PC-3 (cell line): ENCODE measurements around the gene VPS18. TPM values are rescaled to one million over a fixed set of nuclear protein-coding genes. Genes with fewer than 3 reads are reported as not detected.

Experiments used
- ATAC-seq: fragments of 200-7000 bp; cut with Tn5 transposase; 2 replicates; pipeline ENCODE4 v1.9.1; 2020; ENCODE audit warnings: mild to moderate bottlenecking, moderate library complexity
- BruUV-seq: library from RNA; stranded (reverse); fragments of 400-500 nt; replicated peaks from 2 replicates; lab custom pipeline; 2021; lab: Mats Ljungman, UMichigan
- CTCF ChIA-PET: fragments of 300-600 bp; sonication (Branson Sonifier 250); formaldehyde crosslinking; loops from one replicate; lab custom pipeline; 2022; ENCODE audit warnings: antibody characterized with exemption; lab: Charles Lee
- POLR2A ChIA-PET: fragments of 300-600 bp; sonication (Branson Sonifier 250); formaldehyde crosslinking; loops from one replicate; lab custom pipeline; 2022; ENCODE audit warnings: antibody characterized with exemption; ENCODE audit not compliant: unreplicated experiment; lab: Charles Lee
- DNase-seq: peaks from one replicate; pipeline ENCODE4 v3.0.0-alpha.2; 2015
- H2AFZ ChIP-seq: fragments of 300-600 bp; sonication (generic); 2 replicates; pipeline ENCODE4 v1.6.0; 2016; ENCODE audit warnings: antibody characterized with exemption, low read length
- H3F3A ChIP-seq: fragments of 300-600 bp; sonication (generic); one replicate; pipeline ENCODE4 v1.6.0; 2017; ENCODE audit warnings: antibody characterized with exemption, low read length, control low read depth, mild to moderate bottlenecking; ENCODE audit not compliant: unreplicated experiment
- H3K27ac ChIP-seq: fragments of 300-600 bp; sonication (generic); 2 replicates; pipeline ENCODE4 v1.5.1; 2016; ENCODE audit warnings: mild to moderate bottlenecking, low read length
- H3K27me3 ChIP-seq: fragments of 300-600 bp; sonication (generic); 2 replicates; pipeline ENCODE4 v1.6.1; 2016; ENCODE audit warnings: low read length, mixed read lengths
- H3K36me3 ChIP-seq: fragments of 300-600 bp; sonication (generic); 2 replicates; pipeline ENCODE4 v1.6.1; 2016; ENCODE audit warnings: low read depth, mixed run types, low read length, mixed read lengths
- H3K4me1 ChIP-seq: fragments of 300-600 bp; sonication (generic); 2 replicates; pipeline ENCODE4 v1.5.1; 2016; ENCODE audit warnings: low read length; ENCODE audit not compliant: insufficient read depth
- H3K4me2 ChIP-seq: fragments of 300-600 bp; sonication (generic); 2 replicates; pipeline ENCODE4 v1.6.0; 2016; ENCODE audit warnings: low read length
- H3K4me3 ChIP-seq: fragments of 300-600 bp; sonication (generic); 2 replicates; pipeline ENCODE4 v1.5.1; 2016; ENCODE audit warnings: mild to moderate bottlenecking, low read length, mixed read lengths
- H3K79me2 ChIP-seq: fragments of 300-600 bp; sonication (generic); 2 replicates; pipeline ENCODE4 v1.6.1; 2017; ENCODE audit warnings: low read length, mixed read lengths
- H3K9ac ChIP-seq: fragments of 300-600 bp; sonication (generic); 2 replicates; pipeline ENCODE4 v1.6.0; 2016; ENCODE audit warnings: mild to moderate bottlenecking, low read length
- H3K9me2 ChIP-seq: fragments of 300-600 bp; sonication (generic); replicated peaks from 2 replicates; pipeline ENCODE4 v1.6.1; 2016; ENCODE audit warnings: mixed run types, low read length, mixed read lengths
- H3K9me3 ChIP-seq: fragments of 300-600 bp; sonication (generic); 2 replicates; pipeline ENCODE4 v1.6.1; 2016; ENCODE audit warnings: low read length, mixed read lengths
- H4K20me1 ChIP-seq: fragments of 300-600 bp; sonication (generic); 2 replicates; pipeline ENCODE4 v1.6.1; 2016; ENCODE audit warnings: low read length, mixed read lengths
- EZH2 ChIP-seq: fragments of 300-600 bp; sonication (generic); IDR thresholded peaks from one replicate; pipeline ENCODE4 v1.6.1; 2017; ENCODE audit warnings: antibody characterized with exemption, mild to moderate bottlenecking, low read length; ENCODE audit not compliant: unreplicated experiment
- EZH2phosphoT487 ChIP-seq: fragments of 300-600 bp; sonication (generic); IDR thresholded peaks from 2 replicates; pipeline ENCODE4 v1.6.1; 2018; ENCODE audit warnings: mild to moderate bottlenecking, antibody characterized with exemption, low read length, borderline replicate concordance
- intact Hi-C: fragments of 100-400 bp; cut with micrococcal nuclease; formaldehyde crosslinking; loops from 2 replicates; pipeline ENCODE4 v1.9.0; 2023
- total RNA-seq: library from RNA; depleted of rRNA; stranded (reverse); fragments of >200 nt; gene quantifications from 2 replicates; pipeline ENCODE4 v1.2.3, GENCODE V29; 2014
- TF ChIP-seq, protein P1 (sequence below): fragments of 300-600 bp; sonication (generic); conservative IDR thresholded peaks from 2 replicates; pipeline ENCODE4 v1.5.1; 2017; ENCODE audit warnings: antibody characterized with exemption, low read depth, mild to moderate bottlenecking, low read length

VPS18 gene
- total RNA-seq, 1 experiment from 2014 or later: 37.6 TPM

DNA sequence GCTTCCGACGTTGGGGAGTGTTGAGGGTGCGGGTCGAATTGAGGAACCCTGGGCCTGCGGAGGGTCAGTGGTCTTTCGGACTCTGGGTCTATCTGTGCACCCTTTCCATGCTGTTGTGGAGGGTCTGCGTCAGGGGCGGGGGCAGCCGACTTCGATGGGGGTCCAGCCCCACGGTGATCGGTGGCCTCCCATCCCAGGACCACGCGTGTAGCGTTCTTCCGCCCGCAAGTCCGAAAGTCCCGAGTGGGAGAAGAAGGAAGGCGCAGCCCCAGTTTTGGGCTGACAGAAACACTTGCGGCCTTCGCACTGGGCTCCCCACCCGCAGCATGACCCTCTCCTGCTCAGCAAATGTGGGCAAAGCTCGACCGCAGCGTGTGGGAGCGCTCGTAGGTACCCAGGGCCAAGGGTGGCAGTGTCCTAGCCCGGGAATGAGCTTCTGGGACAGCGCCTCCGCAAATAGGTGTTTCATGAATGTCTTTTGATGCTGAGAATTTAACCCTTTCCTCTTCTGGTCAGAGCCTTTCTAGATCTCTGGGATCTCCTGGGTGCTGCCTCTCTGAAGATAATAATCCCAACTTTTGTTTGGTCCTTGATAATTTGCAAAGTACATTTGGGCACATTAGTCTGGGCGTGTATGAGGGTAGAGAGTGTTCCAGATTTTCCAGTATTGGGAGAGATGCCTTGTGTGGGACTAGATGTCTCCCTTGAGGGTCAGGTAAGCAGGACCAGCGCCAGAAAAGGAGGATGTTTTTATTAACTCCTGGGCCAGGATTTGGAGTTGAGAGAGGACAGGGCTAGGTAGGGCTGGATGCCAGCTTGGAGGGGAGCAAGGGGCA, 32.6 kb downstream of the VPS18 start:
- Histone ChIP-seq H3K4me2 (peak overlapping the region; percentile 97; the same call in 1 of the 2 replicates), H3K4me1 (peaks cover 30% of the 10 kb centered on the region), H3K36me3 (no peaks in the 10 kb centered on the region), H3K4me3 (no peak overlapping the region), H3K79me2 (no peaks in the 10 kb centered on the region), H3F3A (no peaks in the 10 kb centered on the region), H3K27me3 (peaks cover 25% of the 10 kb centered on the region), H3K9ac (no peak overlapping the region), H4K20me1 (no peaks in the 10 kb centered on the region), H2AFZ (no peak overlapping the region), H3K9me2 (no peaks in the 10 kb centered on the region), H3K27ac (no peak overlapping the region), H3K9me3 (no peaks in the 10 kb centered on the region)
- TF ChIP-seq EZH2phosphoT487 (no peak), EZH2 (no peak)
- TF ChIP-seq, protein P1, sequence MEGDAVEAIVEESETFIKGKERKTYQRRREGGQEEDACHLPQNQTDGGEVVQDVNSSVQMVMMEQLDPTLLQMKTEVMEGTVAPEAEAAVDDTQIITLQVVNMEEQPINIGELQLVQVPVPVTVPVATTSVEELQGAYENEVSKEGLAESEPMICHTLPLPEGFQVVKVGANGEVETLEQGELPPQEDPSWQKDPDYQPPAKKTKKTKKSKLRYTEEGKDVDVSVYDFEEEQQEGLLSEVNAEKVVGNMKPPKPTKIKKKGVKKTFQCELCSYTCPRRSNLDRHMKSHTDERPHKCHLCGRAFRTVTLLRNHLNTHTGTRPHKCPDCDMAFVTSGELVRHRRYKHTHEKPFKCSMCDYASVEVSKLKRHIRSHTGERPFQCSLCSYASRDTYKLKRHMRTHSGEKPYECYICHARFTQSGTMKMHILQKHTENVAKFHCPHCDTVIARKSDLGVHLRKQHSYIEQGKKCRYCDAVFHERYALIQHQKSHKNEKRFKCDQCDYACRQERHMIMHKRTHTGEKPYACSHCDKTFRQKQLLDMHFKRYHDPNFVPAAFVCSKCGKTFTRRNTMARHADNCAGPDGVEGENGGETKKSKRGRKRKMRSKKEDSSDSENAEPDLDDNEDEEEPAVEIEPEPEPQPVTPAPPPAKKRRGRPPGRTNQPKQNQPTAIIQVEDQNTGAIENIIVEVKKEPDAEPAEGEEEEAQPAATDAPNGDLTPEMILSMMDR: no peak
- DNase-seq: no peak
- BruUV-seq: no TSS peak
- ChIA-PET POLR2A (no interaction called here), CTCF (no interaction called here)
- no peak for ATAC-seq
- intact Hi-C loops: no loop called here

DNA sequence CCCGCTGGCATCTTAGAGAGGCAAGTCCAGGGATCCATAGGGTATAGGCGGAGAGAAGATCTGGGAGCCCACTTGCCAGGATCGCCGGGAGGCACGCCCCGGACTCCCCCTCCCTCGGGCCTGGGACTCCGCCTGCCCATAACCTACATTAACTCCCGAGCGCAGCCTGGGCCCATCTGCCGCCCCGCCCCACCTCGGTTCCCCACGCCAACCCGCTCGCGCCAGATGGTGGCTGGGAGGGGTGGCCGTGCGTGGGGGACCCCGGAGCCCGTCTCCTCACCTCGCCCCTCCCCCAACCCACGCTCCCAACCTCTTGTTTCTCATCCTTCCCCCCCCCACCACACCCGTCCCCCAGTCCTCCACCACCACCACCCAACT, 33.2 kb downstream of the VPS18 start:
- H3K9me3 ChIP-seq: no peaks in the 10 kb centered on the region
- ATAC-seq (no peak), DNase-seq (no peak)
- intact Hi-C loops: no loop called here
- H2AFZ ChIP-seq: no peak overlapping the region
- no peaks in the 10 kb centered on the region for H3K36me3 ChIP-seq
- H3K79me2 ChIP-seq: no peaks in the 10 kb centered on the region
- H3F3A ChIP-seq: no peaks in the 10 kb centered on the region
- no peaks in the 10 kb centered on the region for H3K9me2 ChIP-seq
- H3K4me3 ChIP-seq: peak overlapping the region; percentile 76
- H3K27ac ChIP-seq: no peak overlapping the region
- peak overlapping the region; percentile 97 for H3K4me2 ChIP-seq
- H3K9ac ChIP-seq: no peak overlapping the region
- CTCF ChIA-PET: interaction anchor here (2.0 kb wide), 1 partner anchor 23 kb away, joined by 7 read pairs; no protein-coding TSS in a partner anchor
- H3K27me3 ChIP-seq: peaks cover 25% of the 10 kb centered on the region
- TF ChIP-seq, protein P1: no peak
- TF ChIP-seq EZH2phosphoT487 (no peak), EZH2 (no peak)
- peaks cover 30% of the 10 kb centered on the region for H3K4me1 ChIP-seq
- POLR2A ChIA-PET: interaction anchor here (0.7 kb wide), 1 partner anchor 26 kb away, joined by 5 read pairs; the partner anchor contains the start of gene CHAC1
- H4K20me1 ChIP-seq: no peaks in the 10 kb centered on the region
- BruUV-seq: no TSS peak
